Activated CD8-positive, alpha-beta memory T cell treated with anti-CD3 and anti-CD28 coated beads, Interleukin-2, amount 50 U/mL, for 24 hours (primary cell): ENCODE results near the gene PLCH1.

Experiments
- DNase-seq: peaks from one replicate; pipeline ENCODE4 v3.0.0-alpha.2; 2020; ENCODE audit errors: extremely low read depth

PLCH1 gene

DNA sequence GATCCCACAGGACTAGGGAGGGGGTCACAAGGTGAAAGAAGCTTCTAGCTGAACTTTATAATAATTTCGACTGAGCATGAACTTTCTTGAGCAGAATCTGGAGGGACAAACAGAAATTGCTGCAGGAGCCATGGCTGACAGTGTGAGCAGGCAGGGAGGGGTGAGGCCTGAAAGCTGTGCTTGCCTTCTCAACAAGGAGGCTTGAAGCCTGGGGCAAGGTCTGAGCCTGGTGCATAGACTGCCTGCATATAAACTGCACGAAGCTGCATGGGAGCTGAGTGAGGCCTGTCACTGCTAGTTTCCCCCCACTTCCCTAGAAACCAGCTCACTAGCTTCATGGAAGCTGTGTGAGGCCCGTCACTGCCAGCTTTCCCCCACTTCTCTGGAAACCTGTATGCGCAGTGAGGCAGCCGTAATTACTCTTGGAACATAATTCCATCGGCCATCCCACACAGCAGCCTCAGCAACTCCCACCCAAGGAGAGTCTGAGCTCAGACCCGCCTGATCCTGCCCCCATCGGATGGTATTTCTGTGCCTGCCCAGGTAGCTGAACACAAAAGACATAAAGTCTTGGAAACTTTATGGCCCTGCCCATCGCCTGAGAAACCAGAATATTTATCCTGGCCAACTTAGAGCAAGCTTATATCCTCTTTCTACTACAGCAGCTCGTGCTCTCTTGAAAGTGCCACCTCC, 136.5 kb downstream of the PLCH1 start:
- DNase-seq = no peak

DNA sequence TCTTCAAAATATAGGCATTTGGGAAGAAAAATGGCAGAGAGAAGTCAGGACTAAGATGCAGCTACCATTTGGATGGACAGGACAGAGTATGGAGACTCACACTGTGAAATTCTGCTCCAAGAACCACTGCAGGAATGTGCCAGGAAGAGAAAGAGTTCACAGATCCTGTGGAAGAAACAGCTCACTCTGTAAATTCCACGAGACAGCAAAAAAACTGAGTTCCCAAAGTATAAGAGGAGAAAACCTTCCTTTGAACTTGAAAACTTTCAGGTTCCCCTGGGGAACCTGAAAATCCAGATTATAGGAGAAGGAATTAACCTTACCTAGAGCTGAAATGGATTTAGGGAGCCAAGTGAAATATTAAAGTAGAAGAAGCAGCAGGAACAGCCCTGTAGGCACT, 137.1 kb downstream of the PLCH1 start:
- DNase-seq = no peak

DNA sequence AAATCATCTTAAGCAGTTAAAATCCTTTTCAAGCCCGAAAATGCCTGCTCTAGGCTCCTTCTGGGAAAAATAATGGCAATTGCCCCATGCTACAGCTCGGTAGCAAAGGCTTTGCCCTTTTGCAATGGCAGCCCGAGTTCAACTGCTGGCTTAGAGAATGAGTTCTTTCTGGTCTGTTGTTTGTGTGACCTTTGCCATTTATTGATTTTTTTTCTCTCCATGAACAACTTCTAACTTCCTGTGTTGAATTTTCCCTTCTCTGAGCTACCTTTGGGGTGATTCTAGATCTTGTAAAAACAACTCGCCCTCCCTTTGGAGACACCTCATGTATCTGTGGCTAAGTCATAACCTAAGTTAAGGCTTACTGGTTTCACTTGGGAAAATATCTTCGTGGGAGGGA, 139.3 kb downstream of the PLCH1 start:
- DNase-seq = no peak

DNA sequence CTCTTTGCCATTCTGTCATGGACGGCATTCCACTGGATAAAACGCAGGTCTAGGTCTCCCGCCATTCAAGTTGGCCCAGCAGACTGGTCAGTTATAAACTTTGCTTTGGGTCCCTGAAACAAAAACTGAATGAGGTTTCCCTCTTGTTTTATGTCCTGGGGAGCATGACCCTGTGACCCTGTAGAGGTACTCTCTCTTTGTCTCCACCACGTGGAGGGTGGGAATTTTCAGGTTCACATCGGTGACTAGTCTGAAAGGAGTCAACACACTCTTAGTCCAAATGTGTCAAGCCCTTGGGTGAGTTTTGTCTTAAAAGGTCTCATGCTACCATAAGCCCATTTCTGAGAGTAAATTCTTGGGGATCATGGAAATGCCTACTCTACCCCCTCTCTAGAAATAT, 139.9 kb downstream of the PLCH1 start:
- DNase-seq = no peak

DNA sequence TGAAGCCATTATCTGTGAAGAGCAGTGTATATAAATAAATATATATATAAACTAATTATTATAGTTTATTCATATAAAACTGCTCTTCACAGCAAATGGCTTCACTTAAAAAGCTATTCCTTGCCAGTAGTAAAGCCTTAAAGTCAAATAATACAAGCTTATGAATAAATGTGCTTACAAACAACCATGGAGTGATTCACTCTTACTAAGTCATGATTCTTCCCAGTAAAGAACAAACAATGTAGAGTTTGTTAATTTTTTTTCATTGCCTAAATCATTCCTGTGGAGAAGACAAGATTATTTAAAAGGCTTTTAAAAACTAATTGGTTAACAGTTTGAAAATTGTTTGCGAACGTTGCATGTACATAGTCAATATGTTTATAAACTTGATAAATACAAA, 140.7 kb downstream of the PLCH1 start:
- DNase-seq = no peak

DNA sequence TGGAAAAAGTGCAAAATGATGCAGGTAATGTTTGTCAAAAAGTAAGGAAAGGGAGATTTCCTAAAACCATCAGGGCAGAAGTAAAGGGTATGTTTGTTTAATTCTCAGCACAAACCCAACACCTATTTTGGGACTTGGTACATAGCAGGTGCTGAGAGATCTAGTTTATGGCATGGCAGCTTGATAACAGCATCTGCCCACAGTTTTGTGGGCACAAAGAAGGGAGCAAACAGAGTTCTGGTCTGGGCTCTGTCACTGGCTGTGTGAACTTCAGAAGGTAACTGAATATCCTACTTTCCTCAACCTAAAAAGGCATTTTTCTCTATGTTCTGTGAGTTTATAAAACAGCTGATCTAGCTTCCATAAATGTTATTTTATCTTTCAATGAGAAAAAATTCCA, 141.6 kb downstream of the PLCH1 start:
- DNase-seq = no peak

DNA sequence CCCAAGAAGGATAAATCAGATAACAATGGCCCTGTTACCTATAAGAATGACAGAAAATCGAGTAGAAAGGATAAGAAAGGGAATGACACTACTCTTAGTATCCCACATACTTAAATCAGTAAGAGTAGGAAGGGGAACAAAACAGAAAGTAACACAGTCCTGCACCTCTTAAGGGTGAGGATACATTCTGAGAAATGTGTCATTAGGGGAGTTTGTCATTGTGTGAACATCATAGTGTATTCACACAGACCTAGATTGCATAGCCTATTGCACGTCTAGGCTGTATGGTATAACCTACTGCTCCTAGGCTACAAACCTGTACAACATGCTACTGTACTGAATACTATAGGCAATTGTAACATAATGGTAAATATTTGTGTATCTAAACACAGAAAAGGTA, 142.6 kb downstream of the PLCH1 start:
- DNase-seq = no peak

DNA sequence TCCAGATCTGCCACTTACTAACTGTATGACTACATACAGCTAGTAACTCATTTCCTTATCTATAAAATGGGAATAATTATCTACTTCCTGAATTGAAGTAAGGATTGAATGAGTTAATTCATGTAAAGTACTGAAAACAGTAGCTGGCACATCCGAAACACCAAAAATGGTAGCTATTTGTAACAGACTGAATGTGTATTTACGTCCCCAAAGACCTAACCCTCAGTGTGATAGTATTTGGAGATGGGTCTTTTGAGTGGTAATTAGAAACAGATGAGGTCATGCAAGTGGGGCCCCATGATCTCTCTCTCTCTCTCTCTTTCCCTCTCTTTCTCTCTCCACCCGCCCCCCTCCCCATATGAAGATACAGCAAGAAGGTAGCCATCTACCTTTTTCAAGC, 146.2 kb downstream of the PLCH1 start:
- no peak for DNase-seq

DNA sequence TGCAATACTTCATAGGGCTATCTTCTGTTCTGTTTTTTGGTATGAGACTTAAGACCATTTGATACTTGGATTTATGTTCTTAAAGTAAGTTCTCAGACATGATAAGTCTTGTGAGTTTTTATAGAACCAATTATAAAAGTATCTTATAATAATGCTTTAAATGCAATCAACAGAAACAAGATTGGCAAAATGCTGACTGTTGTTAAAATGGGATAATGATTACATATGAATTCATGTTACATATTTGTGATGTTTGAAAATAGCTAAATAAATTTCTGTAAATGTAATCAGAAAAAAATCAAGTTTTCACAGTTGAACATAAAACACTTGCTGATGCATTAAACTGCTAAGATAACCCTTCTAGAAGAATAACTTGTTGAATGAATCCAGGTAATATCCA, 148.3 kb downstream of the PLCH1 start:
- DNase-seq = no peak

DNA sequence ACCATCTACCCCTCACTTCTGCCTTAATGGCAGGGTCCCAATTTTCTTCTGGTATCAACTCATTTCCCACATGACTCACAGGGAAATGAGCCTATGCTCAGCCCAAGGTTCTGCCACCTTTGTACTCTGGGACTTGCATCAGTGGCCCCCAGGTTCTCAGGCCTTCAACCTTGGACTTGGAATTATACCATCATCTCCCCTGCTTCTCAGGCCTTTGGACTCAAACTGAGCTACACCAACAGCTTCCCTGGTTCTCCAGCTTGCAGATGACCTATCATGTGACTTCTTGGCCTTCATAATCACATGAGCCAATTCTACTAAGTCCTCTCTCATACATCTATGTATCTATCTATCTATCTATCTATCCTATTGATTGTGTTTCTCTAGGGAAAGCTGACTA, 149.5 kb downstream of the PLCH1 start:
- DNase-seq = no peak

DNA sequence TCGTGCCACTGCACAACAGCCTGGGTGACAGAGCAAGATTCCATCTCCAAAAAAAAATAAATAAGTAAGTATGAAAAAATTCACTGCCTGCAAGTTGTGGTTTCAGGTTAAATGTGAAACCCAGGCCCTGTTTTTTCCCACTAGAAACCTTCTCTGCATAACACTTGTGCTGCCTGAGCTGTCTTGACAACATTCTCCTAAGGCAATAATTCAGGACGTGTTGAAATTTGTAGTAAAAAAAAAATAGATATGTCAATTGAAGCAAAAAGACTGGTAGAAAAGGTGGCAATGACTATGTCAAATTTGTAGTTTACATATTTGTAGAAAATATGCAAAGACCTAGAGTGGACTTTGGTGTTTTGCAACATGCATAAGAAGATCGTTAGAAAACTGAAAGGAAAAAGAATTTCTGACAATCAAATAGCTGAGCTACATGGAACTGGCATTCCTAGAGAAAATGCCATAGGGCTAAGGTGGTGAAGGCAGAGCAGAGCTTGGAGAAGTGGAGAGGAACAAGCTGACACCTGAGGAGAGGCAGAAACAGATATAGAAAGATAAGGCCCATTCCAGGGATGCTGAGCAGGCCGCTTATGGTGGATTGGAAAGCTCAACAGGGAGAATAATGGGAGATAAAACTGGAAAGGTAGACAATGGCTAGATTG, 150.2 kb downstream of the PLCH1 start:
- DNase-seq = no peak

DNA sequence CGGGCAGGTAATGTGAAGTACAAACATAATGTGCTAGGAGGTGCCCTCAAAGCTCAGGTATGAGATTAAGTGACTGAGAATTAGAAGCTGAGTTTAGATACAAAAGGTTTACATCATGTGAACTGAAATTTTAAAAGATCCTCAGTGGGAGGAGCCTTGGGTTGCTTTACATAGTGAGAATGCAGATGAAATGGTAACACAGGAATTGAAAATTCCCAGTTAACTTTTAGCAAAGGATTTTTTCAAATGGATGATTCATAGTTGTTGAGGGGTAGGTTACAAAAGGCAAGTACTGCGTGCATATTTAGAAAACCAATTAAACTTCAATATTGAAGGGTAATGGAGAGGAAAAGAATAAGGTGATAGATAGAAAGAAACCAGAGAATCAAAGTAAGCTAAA, 157.3 kb downstream of the PLCH1 start:
- no peak for DNase-seq

DNA sequence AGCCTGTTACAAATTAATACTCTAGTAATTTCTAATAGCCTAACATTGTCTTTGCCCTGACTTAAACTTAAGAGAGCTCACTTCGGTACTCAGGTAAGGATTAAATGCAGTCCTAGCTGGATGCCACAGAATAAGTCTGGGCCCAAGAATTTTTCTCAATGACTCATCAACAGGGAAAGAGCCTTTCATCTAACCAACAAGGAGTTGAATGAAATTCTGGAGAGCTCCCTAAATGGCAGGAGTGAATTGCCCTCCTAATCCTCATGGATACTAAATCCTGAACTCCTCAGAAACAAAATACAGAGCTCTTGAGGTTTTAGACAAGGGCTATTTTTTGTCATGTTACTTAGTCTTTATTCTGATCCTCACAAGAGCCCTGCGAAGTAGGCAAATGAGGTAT, 159.5 kb downstream of the PLCH1 start:
- DNase-seq = no peak

DNA sequence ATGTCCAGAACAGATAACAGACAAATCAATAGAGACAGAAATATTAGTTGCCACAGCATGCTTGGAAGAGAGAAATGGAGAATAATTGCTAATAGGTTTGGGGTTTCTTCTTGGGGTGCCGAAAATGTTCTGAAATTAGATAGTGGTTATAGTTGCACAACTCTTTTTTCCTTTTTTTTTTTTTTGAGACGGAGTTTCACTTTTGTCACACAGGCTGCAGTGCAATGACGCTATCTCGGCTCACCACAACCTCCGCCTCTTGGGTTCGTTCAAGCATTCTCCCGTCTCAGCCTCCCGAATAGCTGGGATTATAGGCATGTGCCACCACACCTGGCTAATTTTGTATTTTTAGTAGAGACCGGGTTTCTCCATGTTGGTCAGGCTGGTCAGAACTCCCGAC, 163.3 kb downstream of the PLCH1 start:
- DNase-seq = no peak

DNA sequence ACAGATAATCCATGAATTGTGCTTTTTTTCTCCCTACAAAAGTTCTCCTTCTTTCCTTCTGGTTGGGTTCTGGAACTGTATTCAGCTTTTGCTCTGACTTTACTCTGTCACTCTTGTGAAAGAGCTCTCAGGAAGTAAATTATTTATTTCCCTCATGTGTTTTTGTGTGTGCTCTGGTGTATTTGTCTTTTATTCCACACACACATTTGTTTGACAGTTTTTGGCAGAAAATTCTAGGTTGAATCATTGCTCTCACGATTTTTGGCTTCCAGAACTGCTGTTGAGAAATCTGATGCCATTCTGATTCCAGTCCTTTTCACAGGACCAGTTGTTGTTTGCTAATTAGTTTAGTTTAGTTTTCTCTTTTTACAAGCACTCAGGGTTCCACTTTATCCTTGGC, 172.8 kb downstream of the PLCH1 start:
- no peak for DNase-seq

DNA sequence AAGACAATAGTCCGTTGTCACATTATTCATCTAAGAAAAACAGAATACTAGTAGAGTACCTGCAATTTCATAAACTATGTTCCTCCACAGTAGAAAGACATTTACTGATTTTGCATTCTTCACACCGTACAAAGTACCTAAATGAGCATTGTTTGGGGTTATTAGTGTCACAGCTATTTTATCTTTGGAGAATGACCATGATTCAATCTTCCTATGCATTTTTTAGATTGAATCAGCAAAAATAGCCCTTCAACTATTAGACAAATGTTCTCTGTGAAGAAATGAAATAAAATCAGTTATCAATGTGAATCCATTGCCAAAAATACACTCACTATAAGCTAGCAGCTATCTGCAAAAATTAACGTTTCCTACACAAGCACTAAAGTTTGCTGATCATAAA, 176.6 kb downstream of the PLCH1 start:
- DNase-seq = no peak

DNA sequence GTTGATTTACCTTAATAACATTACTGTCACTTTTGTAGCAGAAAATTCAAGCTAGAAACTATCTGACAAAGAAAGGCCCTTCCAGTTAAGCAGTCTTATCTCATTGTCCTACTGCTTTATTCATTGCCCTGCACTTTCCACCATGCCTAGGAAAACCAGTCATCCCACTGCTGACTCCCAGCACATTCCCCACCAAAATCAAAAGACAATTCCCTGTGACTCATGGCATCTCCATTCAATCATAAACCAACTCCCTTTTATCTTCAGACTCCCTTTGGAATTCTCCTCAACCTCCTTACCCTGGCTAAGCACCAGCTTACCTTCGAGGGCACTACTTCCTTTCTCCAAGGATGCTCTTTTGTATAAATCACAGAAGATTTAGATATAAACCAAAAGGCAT, 184.3 kb downstream of the PLCH1 start:
- DNase-seq = no peak

DNA sequence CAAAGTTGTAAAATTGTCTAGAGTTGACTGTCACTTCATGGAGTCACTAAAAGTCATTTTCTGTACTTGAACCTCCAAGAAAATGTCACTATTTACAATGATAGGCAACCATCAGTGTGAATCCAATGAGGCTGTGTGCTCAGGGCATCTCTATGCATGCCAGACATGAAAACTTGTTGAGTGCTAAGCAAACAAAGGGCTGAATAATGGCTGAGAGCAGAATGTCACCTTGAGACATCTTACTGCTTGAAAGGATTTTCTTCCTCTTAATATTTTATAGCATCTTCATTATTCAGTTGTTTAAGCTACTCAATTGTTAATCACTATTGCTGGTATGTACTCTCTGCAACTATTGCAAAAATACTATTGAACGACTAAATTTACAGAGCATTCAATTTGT, 184.7 kb downstream of the PLCH1 start:
- no peak for DNase-seq

DNA sequence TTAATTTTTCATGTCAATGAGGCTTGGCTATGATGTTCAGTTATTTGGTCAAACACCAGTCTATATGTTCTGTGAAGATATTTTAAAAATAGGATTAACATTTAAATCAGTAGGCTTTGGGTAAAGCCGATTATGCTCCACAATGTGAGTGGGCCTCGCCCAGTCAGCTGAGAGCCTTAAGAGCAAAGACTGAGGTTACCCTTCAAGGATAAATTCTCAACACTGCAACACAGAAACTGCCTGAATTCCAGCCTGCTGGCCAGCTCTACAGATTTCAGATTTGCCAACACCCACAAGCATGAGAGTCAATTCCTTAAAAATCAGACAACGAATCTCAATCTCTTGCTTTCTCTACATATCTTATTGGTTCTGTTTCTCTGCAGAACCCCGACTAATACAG, 188.3 kb downstream of the PLCH1 start:
- DNase-seq = no peak

DNA sequence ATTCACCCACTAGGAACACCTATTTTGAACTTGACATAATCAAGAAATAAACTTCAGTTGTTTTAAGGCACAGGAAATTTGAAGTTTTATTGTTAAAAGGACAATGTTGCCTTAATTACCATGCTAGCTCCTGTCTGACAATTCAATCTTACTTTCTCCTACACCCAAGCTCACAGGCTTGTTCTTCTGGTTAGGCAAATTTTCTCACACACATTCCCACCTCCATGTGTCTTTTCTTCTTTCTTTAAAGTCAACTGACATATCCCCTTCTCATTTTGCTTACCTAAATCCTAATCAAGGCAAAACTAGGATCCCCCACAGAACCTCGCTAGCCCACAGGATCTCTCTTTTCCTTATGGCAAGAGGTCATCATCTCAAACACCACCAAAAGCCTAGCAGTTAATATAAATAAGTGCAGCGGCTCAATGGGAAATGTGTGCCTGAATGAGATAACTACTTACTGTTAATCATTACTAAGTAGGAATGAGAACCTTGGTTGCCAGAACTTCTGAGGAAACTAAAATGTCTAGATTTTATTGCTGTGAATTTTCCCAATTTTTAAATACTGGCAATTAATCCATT, 189.3 kb downstream of the PLCH1 start:
- DNase-seq = no peak

DNA sequence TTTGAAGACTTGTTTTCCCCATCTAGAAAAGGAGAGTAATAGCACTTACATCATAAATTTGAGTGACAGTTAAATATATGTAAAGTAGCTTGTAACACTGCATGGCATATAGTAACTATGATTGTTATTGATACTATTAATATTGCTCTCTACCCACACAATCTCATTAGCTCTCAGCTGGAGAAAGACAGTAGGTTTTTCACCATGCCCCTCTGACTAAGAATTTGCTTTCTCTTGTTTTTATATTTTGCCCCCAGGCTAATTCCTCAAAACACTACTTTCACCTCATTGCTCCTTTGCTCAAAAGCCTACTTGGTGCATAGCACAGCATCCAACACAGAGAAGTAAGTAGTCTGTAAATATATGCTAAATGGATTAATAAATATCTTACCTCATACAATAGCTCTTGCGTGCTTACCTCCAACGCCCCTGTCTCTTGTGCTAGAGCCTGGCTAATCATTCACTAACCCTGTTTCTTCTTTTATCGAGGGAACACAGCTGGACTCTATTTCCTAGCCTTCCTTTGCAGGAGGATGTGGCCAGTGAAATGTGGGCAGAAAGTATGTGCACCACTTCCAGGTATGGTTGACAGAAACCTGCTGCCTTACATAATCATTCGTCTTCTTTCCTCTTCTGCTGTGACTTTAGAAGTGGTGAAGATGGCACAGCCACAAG, 190.0 kb downstream of the PLCH1 start:
- no peak for DNase-seq

DNA sequence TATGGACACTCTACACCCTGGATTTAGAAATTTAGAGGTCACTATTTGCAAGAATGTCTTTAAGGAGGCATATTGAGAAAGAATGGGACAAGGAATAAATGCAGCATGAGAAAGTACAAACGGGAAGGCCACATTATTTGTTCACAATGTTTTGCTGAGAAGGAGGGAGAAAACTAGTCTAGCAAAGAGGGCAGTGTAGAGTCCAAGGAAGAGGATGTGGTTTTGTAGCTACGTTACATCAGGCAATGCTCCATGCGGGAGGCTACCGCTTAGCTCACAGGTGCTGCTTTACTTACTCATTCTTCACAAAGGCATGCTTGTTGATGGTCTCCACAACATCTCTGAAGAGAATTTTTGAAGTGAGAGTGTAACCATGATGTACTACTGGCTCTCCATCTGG, 191.1 kb downstream of the PLCH1 start:
- no peak for DNase-seq

DNA sequence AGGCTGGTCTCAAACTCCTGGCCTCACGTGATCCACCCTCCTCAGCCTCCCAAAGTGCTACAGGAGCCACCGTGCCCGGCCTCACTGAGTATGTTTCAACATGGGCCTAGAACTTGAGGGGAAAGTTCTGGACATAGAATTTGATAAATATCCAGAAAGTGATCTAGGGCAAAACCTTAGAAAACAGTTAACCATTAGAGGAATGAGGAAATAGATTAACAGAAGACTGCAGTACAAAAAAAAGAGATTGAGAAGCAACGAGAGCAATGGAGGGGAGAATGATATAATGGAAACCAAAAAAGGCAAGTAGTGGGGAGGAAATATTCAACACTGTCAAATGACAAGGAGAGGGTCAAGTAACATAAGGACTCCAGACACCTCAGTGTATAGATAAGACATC, 191.5 kb downstream of the PLCH1 start:
- DNase-seq = no peak
